Panc1 (cell line): ENCODE data around the gene KDF1. TPM values are rescaled to one million over a fixed set of nuclear protein-coding genes. Genes with fewer than 3 reads are reported as not detected.

ENCODE experiments used
- ATAC-seq: fragments of 200-7000 bp; cut with Tn5 transposase; 2 replicates; pipeline ENCODE4 v1.9.1; 2020; ENCODE audit warnings: mild to moderate bottlenecking, moderate library complexity
- BruUV-seq: library from RNA; stranded (reverse); fragments of 400-500 nt; replicated peaks from 2 replicates; lab custom pipeline; 2021; lab: Mats Ljungman, UMichigan
- CTCF ChIA-PET: fragments of 300-600 bp; sonication (Branson Sonifier 250); formaldehyde crosslinking; loops from one replicate; lab custom pipeline; 2022; ENCODE audit warnings: antibody characterized with exemption; lab: Charles Lee
- POLR2A ChIA-PET: fragments of 300-600 bp; sonication (Branson Sonifier 250); formaldehyde crosslinking; loops from one replicate; lab custom pipeline; 2022; ENCODE audit warnings: antibody characterized with exemption; lab: Charles Lee
- DNase-seq: peaks from one replicate; pipeline ENCODE4 v3.0.0-alpha.2; 2010; ENCODE audit warnings: low read depth, low spot score
- H3K27ac ChIP-seq: 2 replicates; pipeline ENCODE4 v1.5.1; 2011; ENCODE audit warnings: mild to moderate bottlenecking, low read length, inconsistent platforms
- H3K27me3 ChIP-seq: fragments of 200-500 bp; sonication (Bioruptor generic); 2 replicates; pipeline ENCODE4 v1.6.0; 2014; ENCODE audit warnings: low read length, inconsistent platforms; ENCODE audit not compliant: control insufficient read depth, insufficient read depth
- H3K36me3 ChIP-seq: fragments of 200-500 bp; sonication (Bioruptor generic); 2 replicates; pipeline ENCODE4 v1.5.1; 2014; ENCODE audit warnings: inconsistent platforms, mild to moderate bottlenecking, low read length, moderate library complexity; ENCODE audit not compliant: control insufficient read depth, insufficient read depth
- H3K4me1 ChIP-seq: 2 replicates; pipeline ENCODE4 v1.5.1; 2011; ENCODE audit warnings: inconsistent platforms, mild to moderate bottlenecking, low read length, moderate library complexity; ENCODE audit not compliant: control insufficient read depth, insufficient read depth
- H3K4me3 ChIP-seq, 2 experiments: 2 replicates each; pipeline ENCODE4 v1.5.1; 2011 to 2012; ENCODE audit warnings: low read depth in 2 of 2, low read length in 2 of 2, mild to moderate bottlenecking in 2 of 2, inconsistent platforms in 1 of 2, moderate library complexity in 1 of 2
- H3K9me3 ChIP-seq: fragments of 200-500 bp; sonication (Bioruptor generic); 2 replicates; pipeline ENCODE4 v1.5.1; 2014; ENCODE audit warnings: low read depth, mild to moderate bottlenecking, inconsistent platforms, low read length, moderate library complexity; ENCODE audit not compliant: control insufficient read depth, insufficient read depth
- CTCF ChIP-seq: fragments of 450-650 bp; IDR thresholded peaks from 2 replicates; pipeline ENCODE4 v1.5.1; 2017; ENCODE audit warnings: mild to moderate bottlenecking
- POLR2AphosphoS5 ChIP-seq: IDR thresholded peaks from 2 replicates; pipeline ENCODE4 v1.6.1; 2012; ENCODE audit warnings: mild to moderate bottlenecking, low read depth, low read length, moderate library complexity
- REST ChIP-seq, 2 experiments: IDR thresholded peaks; 2 replicates each; pipeline ENCODE4 v1.6.1; 2011 to 2012; ENCODE audit warnings: low read depth in 2 of 2, control low read depth in 1 of 2, low read length in 1 of 2, mild to moderate bottlenecking in 1 of 2, moderate library complexity in 1 of 2; ENCODE audit not compliant: insufficient read depth in 1 of 2
- SIN3A ChIP-seq: IDR thresholded peaks from 2 replicates; pipeline ENCODE4 v1.6.1; 2012; ENCODE audit warnings: low read depth, mild to moderate bottlenecking, low read length, moderate library complexity, borderline replicate concordance; ENCODE audit not compliant: insufficient read depth
- TCF7L2 ChIP-seq: IDR thresholded peaks from 2 replicates; pipeline ENCODE4 v1.6.1; 2011; ENCODE audit warnings: mild to moderate bottlenecking, low read depth, low read length, inconsistent platforms
- in situ Hi-C: cut with HindIII; loops from 2 replicates; pipeline ENCODE4 v1.10.0; 2016; ENCODE audit warnings: low sequenced_read_pairs, low pct_unique_long_range_greater_than_20kb
- intact Hi-C: fragments of 100-400 bp; cut with micrococcal nuclease; formaldehyde crosslinking; loops from one replicate; pipeline ENCODE4 v1.10.0; 2022; ENCODE audit not compliant: unreplicated experiment
- total RNA-seq: library from RNA; stranded (reverse); gene quantifications from one replicate; pipeline ENCODE4 v1.2.1, GENCODE V29; 2021; ENCODE audit not compliant: unreplicated experiment

KDF1 gene
- total RNA-seq, 1 experiment from 2014 or later: 3.2 TPM

GRCh38 chr1:26951821-26952497, 8.3 kb downstream of the KDF1 start:
- TF ChIP-seq SIN3A (no peak), CTCF (no peak), REST (IDR thresholded peaks at IDR 0.05; ENCODE audit: insufficient read depth in 1 of 2, low read depth in 2 of 2, low read length in 1 of 2) (no peak)
- Histone ChIP-seq H3K27me3 (no peaks in the 10 kb centered on the region), H3K9me3 (peaks cover 6% of the 10 kb centered on the region; the same call in 1 of the 2 replicates), H3K4me1 (peaks cover 7% of the 10 kb centered on the region; the same call in 1 of the 2 replicates), H3K27ac (no peak overlapping the region), H3K36me3 (no peaks in the 10 kb centered on the region), H3K4me3 (no peak overlapping the region)
- in situ Hi-C loops (no loop called here), intact Hi-C loops (no loop called here)
- POLR2A ChIA-PET: no interaction called here
- ATAC-seq (no peak), DNase-seq (no peak)
- CTCF ChIA-PET: no interaction called here
- BruUV-seq: no TSS peak

- H3K4me1 ChIP-seq: peaks cover 7% of the 10 kb centered on the region; the same call in 1 of the 2 replicates
- in situ Hi-C loops: no loop called here
Observed at GRCh38 chr1:26951216-26951615, 9.1 kb downstream of the KDF1 start.

More at GRCh38 chr1:26951216-26951615, 9.1 kb downstream of the KDF1 start:
- no peak for DNase-seq
- peaks cover 4% of the 10 kb centered on the region; the same call in 1 of the 2 replicates for H3K9me3 ChIP-seq
- intact Hi-C loops: no loop called here
- no peaks in the 10 kb centered on the region for H3K27me3 ChIP-seq
- no peak overlapping the region for H3K27ac ChIP-seq
- no peaks in the 10 kb centered on the region for H3K36me3 ChIP-seq
- no TSS peak for BruUV-seq
- POLR2A ChIA-PET: no interaction called here
- TF ChIP-seq CTCF (no peak), POLR2AphosphoS5 (no peak), SIN3A (no peak), TCF7L2 (no peak), REST (IDR thresholded peaks at IDR 0.05; ENCODE audit: insufficient read depth in 1 of 2, low read depth in 2 of 2, low read length in 1 of 2) (no peak)
- CTCF ChIA-PET: no interaction called here
- no peak for ATAC-seq
- H3K4me3 ChIP-seq: no peak overlapping the region
